Mammary epithelial cell (primary cell): ENCODE results near the gene SLC25A45.

Source experiments
- EZH2 ChIP-seq: IDR thresholded peaks from 2 replicates; pipeline ENCODE4 v1.6.1; 2012; ENCODE audit warnings: low read length, inconsistent platforms, borderline replicate concordance
- TF ChIP-seq, protein P1 (sequence below), 2 donors: IDR thresholded peaks in 1 of 2; conservative IDR thresholded peaks in 1 of 2; 2 replicates each; pipeline ENCODE4 v1.5.1; 2011 to 2012; ENCODE audit warnings: inconsistent platforms in 2 of 2, low read length in 2 of 2, mild to moderate bottlenecking in 2 of 2, control low read depth in 1 of 2, low read depth in 1 of 2; ENCODE audit not compliant: insufficient read depth in 1 of 2; ENCODE audit errors: extremely low read depth in 1 of 2

DNA sequence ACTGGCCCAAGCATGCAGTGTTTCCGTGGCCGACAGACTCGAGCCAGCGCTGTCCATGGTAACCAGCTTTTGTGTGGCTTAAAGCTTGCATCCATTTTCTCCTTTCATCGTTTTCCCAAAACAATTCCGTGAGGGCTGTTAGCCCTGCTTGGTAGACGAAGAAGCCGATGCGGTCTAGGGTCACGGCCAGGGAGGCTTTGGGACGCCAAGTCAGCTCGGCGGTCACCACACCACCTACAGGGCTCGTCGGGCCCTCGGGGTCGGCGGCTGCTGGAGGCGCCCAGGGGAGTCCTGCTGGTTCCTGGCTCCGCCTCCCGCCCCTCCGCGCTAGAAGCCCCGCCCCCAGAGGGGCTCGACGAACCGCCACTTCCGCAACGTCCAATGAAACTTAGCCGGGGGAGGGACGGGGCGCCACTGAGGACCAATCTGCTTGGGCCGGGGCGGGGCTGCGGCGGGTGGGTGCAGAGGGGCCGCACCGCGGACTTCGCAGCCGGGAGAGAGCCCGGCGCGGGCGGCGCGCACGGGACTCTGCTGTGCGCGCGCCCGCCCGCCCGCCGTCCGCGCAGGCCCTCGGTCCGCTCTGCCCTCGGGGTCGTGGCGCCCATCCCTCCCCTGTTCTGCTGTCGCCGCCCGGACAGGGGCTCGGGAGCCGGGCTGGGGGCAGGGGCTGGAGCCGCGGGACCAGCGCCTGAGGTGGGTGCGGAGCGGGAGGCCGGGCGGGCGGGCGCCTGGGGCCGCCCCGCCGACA is 28.0 kb downstream of the SLC25A45 start, which contains the start of gene TIGD3:
- TF ChIP-seq, protein P1, sequence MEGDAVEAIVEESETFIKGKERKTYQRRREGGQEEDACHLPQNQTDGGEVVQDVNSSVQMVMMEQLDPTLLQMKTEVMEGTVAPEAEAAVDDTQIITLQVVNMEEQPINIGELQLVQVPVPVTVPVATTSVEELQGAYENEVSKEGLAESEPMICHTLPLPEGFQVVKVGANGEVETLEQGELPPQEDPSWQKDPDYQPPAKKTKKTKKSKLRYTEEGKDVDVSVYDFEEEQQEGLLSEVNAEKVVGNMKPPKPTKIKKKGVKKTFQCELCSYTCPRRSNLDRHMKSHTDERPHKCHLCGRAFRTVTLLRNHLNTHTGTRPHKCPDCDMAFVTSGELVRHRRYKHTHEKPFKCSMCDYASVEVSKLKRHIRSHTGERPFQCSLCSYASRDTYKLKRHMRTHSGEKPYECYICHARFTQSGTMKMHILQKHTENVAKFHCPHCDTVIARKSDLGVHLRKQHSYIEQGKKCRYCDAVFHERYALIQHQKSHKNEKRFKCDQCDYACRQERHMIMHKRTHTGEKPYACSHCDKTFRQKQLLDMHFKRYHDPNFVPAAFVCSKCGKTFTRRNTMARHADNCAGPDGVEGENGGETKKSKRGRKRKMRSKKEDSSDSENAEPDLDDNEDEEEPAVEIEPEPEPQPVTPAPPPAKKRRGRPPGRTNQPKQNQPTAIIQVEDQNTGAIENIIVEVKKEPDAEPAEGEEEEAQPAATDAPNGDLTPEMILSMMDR (conservative IDR thresholded peaks at IDR 0.05 in 1 of 2, IDR thresholded peaks at IDR 0.05 in 1 of 2; ENCODE audit: extremely low read depth in 1 of 2, insufficient read depth in 1 of 2, low read depth in 1 of 2, low read length in 2 of 2): no peak
- no peak for TF ChIP-seq EZH2
